Type B pancreatic cell (in vitro differentiated cells): ENCODE data around the gene UBE4B. TPM values are rescaled to one million over a fixed set of nuclear protein-coding genes. Genes with fewer than 3 reads are reported as not detected.
A peak's percentile ranks its signal among the peaks of the same experiment; 100 is the strongest.
"Not testable (repeated sequence)": the region's sequence is repeated elsewhere in the genome, so short reads cannot be mapped to it uniquely, and the experiment has no call there.

ENCODE experiments used
- DNase-seq: peaks from one replicate; pipeline ENCODE4 v3.0.0; 2021; ENCODE audit warnings: mixed read lengths; ENCODE audit not compliant: unreplicated experiment; ENCODE audit errors: extremely low spot score
- H3K27ac Mint-ChIP-seq: 2 replicates; pipeline ENCODE4 v1.8.0; 2021; ENCODE audit warnings: mild to moderate bottlenecking, mixed read lengths
- H3K27me3 Mint-ChIP-seq: 2 replicates; pipeline ENCODE4 v1.8.0; 2021; ENCODE audit warnings: mixed read lengths
- H3K36me3 Mint-ChIP-seq: 2 replicates; pipeline ENCODE4 v1.8.0; 2021; ENCODE audit warnings: mixed read lengths
- H3K4me1 Mint-ChIP-seq: one replicate; pipeline ENCODE4 v1.8.0; 2021; ENCODE audit warnings: mixed read lengths; ENCODE audit not compliant: unreplicated experiment
- H3K4me3 Mint-ChIP-seq: 2 replicates; pipeline ENCODE4 v1.8.0; 2021; ENCODE audit warnings: mild to moderate bottlenecking, mixed read lengths
- H3K9me3 Mint-ChIP-seq: 2 replicates; pipeline ENCODE4 v1.8.0; 2021; ENCODE audit warnings: mixed read lengths
- CTCF ChIP-seq: fragments of 200-600 bp; sonication (generic); conservative IDR thresholded peaks from 2 replicates; pipeline ENCODE4 v1.5.0; 2021; ENCODE audit warnings: antibody characterized with exemption, mild to moderate bottlenecking
- total RNA-seq: library from RNA; stranded (reverse); gene quantifications from 2 replicates; pipeline ENCODE4 v1.2.1, GENCODE V29; 2021; ENCODE audit warnings: low replicate concordance

Gene UBE4B
- total RNA-seq, 1 donor from 2014 or later = 55.1 TPM

GRCh38 chr1:10027027-10027426, 5.7 kb upstream of the UBE4B start:
- Mint-ChIP-seq H3K4me3 (no peak overlapping the region), H3K4me1 (peaks cover 9% of the 10 kb centered on the region), H3K27ac (no peak overlapping the region), H3K27me3 (no peaks in the 10 kb centered on the region), H3K36me3 (no peaks in the 10 kb centered on the region), H3K9me3 (no peaks in the 10 kb centered on the region)
- no peak for TF ChIP-seq CTCF
- no peak for DNase-seq

- H3K4me3 Mint-ChIP-seq = not testable (repeated sequence)
- peaks cover 17% of the 10 kb centered on the region for H3K4me1 Mint-ChIP-seq
Measured at GRCh38 chr1:10028956-10029500, 3.7 kb upstream of the UBE4B start.

DNA sequence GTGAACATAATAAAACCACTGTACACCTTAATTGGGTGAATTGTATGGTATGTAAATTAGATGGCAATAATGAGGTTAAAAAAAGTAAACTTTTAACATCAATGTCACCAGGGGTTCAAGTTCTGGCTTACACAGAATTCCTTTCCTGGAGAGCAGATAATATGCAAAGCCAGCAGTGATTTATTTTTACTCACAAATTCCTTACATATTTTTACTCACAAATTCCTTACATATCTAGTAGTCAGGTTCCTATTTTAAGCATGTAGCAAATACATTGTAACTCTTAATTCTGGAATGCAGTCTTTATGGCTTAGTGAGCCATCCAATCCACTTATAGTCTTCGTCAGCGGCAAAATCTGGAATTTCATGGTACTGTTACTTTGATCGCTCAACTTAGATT, 1.3 kb upstream of the UBE4B start:
- Mint-ChIP-seq H3K4me1 (peaks cover 23% of the 10 kb centered on the region), H3K4me3 (peak overlapping the region; percentile 46), H3K9me3 (no peaks in the 10 kb centered on the region), H3K36me3 (no peaks in the 10 kb centered on the region), H3K27me3 (no peaks in the 10 kb centered on the region), H3K27ac (peak overlapping the region; percentile 57)
- no peak for DNase-seq
- no peak for TF ChIP-seq CTCF

More at GRCh38 chr1:10028956-10029500, 3.7 kb upstream of the UBE4B start:
- not testable (repeated sequence) for H3K27me3 Mint-ChIP-seq, H3K27ac Mint-ChIP-seq, DNase-seq, H3K9me3 Mint-ChIP-seq, H3K36me3 Mint-ChIP-seq

DNA sequence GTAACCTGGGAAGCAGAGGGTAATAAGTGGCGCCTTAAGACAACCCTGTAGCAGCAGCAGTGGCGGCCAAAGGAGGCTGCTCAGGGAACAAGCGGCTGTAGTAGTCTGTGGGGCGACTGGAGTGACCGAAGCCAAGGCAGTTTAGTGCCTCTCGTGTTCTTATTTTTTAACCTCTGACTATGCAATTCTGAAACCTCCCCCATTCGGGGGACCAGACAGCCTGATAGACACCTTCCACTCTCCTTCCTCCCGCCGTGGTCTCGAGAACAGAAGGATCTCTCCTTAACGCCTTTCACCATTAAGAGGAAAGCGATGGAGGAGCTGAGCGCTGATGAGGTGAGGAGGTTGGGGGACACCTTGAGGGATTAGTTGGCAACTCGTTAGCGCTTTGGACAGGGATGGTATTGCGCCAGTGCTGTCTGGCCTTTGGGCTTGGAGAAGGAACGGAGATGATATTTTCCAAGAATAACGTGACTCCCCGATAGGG, 644 bp downstream of the UBE4B start:
- Mint-ChIP-seq H3K4me3 (peak overlapping the region; percentile 94), H3K27me3 (no peaks in the 10 kb centered on the region), H3K9me3 (no peaks in the 10 kb centered on the region), H3K36me3 (no peaks in the 10 kb centered on the region), H3K27ac (peak overlapping the region; percentile 88), H3K4me1 (peaks cover 23% of the 10 kb centered on the region)
- DNase-seq = no peak
- TF ChIP-seq CTCF = peak; percentile 13

GRCh38 chr1:10042746-10043145, 10.0 kb downstream of the UBE4B start:
- H3K4me1 Mint-ChIP-seq = peaks cover 19% of the 10 kb centered on the region
- no peak for TF ChIP-seq CTCF
- no peak overlapping the region for H3K27ac Mint-ChIP-seq
- H3K9me3 Mint-ChIP-seq = no peaks in the 10 kb centered on the region
- no peaks in the 10 kb centered on the region for H3K27me3 Mint-ChIP-seq
- no peak overlapping the region for H3K4me3 Mint-ChIP-seq
- DNase-seq = no peak
- peaks cover 15% of the 10 kb centered on the region for H3K36me3 Mint-ChIP-seq

DNA sequence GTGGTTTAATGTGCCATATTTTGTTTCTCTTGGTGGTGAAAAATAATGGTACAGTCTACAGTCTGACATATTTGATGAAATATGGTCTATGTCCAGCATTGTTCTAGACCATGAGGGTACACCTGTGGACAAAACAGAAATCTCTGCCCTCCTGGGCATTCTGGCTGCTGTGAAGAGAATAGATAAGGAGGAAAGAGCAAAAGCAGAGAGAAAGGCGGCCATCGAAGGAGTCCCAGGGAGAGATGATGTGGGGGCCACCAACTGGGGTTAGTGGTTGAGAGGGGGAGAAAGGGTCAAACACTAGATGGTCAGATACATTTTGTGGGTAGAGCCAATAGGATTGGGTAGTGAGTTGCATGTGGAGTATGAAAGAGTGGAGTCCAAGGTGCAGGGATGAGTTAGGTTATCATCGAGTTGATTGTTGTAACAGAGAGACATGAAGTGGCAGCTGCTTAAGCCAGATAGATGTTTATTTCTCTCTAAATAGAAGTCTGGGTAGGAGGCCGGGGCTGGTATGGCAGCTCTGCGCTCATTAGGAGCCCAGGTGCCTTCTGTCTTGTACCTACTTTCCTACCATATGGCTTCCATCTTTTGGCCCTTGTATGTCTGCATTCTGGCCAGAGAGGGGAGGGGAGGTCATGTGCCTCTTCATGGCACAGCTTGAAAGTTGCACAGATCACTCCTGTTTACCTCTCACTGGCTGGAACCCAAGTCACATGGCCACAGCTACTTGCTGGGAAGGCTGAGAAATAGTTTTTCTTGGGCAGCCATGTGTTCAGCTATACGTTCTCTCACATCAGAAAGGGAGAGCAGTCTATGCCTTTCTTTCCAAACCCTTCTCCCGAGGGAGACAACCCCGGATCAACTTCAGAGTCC, 13.0 kb downstream of the UBE4B start:
- Mint-ChIP-seq H3K36me3 (peaks cover 23% of the 10 kb centered on the region), H3K9me3 (no peaks in the 10 kb centered on the region), H3K4me1 (peaks cover 25% of the 10 kb centered on the region), H3K27me3 (no peaks in the 10 kb centered on the region), H3K4me3 (no peak overlapping the region), H3K27ac (no peak overlapping the region)
- no peak for TF ChIP-seq CTCF
- no peak for DNase-seq
